ENCODE data around the gene FGFR4.

Gene FGFR4

GRCh38 chr5:177116631-177117373, 30.1 kb downstream of the FGFR4 start:
- Histone ChIP-seq H3K27me3 (ENCODE audit: insufficient read depth, insufficient read length) (no peaks in the 10 kb centered on the region), H3K9me3 (ENCODE audit: insufficient read depth, low read length) (no peaks in the 10 kb centered on the region)
- DNase-seq (ENCODE audit: low read depth, low spot score) = no peak

GRCh38 chr5:177117441-177118045, 30.8 kb downstream of the FGFR4 start:
- no peaks in the 10 kb centered on the region for H3K4me1 ChIP-seq (ENCODE audit: insufficient read depth, insufficient read length)
- no peaks in the 10 kb centered on the region for H3K9me3 ChIP-seq (ENCODE audit: insufficient read depth, low read length)
- no peak for DNase-seq (ENCODE audit: low read depth, low spot score)
- H3K36me3 ChIP-seq (ENCODE audit: insufficient read depth, insufficient read length, low read length) = no peaks in the 10 kb centered on the region
- H3K27me3 ChIP-seq (ENCODE audit: insufficient read depth, insufficient read length) = no peaks in the 10 kb centered on the region
- TF ChIP-seq ZNF274 (IDR thresholded peaks at IDR 0.05; ENCODE audit: low read depth, low read length) = no peak
- no peak for TF ChIP-seq YY1 (IDR thresholded peaks at IDR 0.05; ENCODE audit: insufficient read depth, insufficient read length)
- no peak for TF ChIP-seq SUZ12 (IDR thresholded peaks at IDR 0.05; ENCODE audit: extremely low read depth, insufficient read depth, insufficient read length)
- no peak overlapping the region for H3K4me3 ChIP-seq (ENCODE audit: insufficient read length, low read depth)
- no peak overlapping the region for H3K9ac ChIP-seq (ENCODE audit: insufficient read length, low read depth)

More at GRCh38 chr5:177116631-177117373, 30.1 kb downstream of the FGFR4 start:
- TF ChIP-seq SUZ12 (IDR thresholded peaks at IDR 0.05; ENCODE audit: extremely low read depth, insufficient read depth, insufficient read length) (no peak), ZNF274 (IDR thresholded peaks at IDR 0.05; ENCODE audit: low read depth, low read length) (no peak), YY1 (IDR thresholded peaks at IDR 0.05; ENCODE audit: insufficient read depth, insufficient read length) (no peak)
- H3K9ac ChIP-seq (ENCODE audit: insufficient read length, low read depth) = no peak overlapping the region
- H3K4me3 ChIP-seq (ENCODE audit: insufficient read length, low read depth) = no peak overlapping the region
- no peaks in the 10 kb centered on the region for H3K4me1 ChIP-seq (ENCODE audit: insufficient read depth, insufficient read length)
- H3K36me3 ChIP-seq (ENCODE audit: insufficient read depth, insufficient read length, low read length) = no peaks in the 10 kb centered on the region

GRCh38 chr5:177122566-177122965, 35.9 kb downstream of the FGFR4 start:
- H3K36me3 ChIP-seq (ENCODE audit: insufficient read depth, insufficient read length, low read length) = no peaks in the 10 kb centered on the region
- H3K4me1 ChIP-seq (ENCODE audit: insufficient read depth, insufficient read length) = no peaks in the 10 kb centered on the region
- H3K9me3 ChIP-seq (ENCODE audit: insufficient read depth, low read length) = no peaks in the 10 kb centered on the region
- TF ChIP-seq ZNF274 (IDR thresholded peaks at IDR 0.05; ENCODE audit: low read depth, low read length) (no peak), YY1 (IDR thresholded peaks at IDR 0.05; ENCODE audit: insufficient read depth, insufficient read length) (no peak), SUZ12 (IDR thresholded peaks at IDR 0.05; ENCODE audit: extremely low read depth, insufficient read depth, insufficient read length) (no peak)
- no peaks in the 10 kb centered on the region for H3K27me3 ChIP-seq (ENCODE audit: insufficient read depth, insufficient read length)
- H3K4me3 ChIP-seq (ENCODE audit: insufficient read length, low read depth) = no peak overlapping the region
- H3K9ac ChIP-seq (ENCODE audit: insufficient read length, low read depth) = no peak overlapping the region
- DNase-seq (ENCODE audit: low read depth, low spot score) = no peak

- Histone ChIP-seq H3K27me3 (ENCODE audit: insufficient read depth, insufficient read length) (no peaks in the 10 kb centered on the region), H3K4me1 (ENCODE audit: insufficient read depth, insufficient read length) (no peaks in the 10 kb centered on the region), H3K36me3 (ENCODE audit: insufficient read depth, insufficient read length, low read length) (no peaks in the 10 kb centered on the region), H3K9ac (ENCODE audit: insufficient read length, low read depth) (no peak overlapping the region), H3K4me3 (ENCODE audit: insufficient read length, low read depth) (no peak overlapping the region), H3K9me3 (ENCODE audit: insufficient read depth, low read length) (no peaks in the 10 kb centered on the region)
- no peak for TF ChIP-seq ZNF274 (IDR thresholded peaks at IDR 0.05; ENCODE audit: low read depth, low read length)
- TF ChIP-seq SUZ12 (IDR thresholded peaks at IDR 0.05; ENCODE audit: extremely low read depth, insufficient read depth, insufficient read length) = no peak
- TF ChIP-seq YY1 (IDR thresholded peaks at IDR 0.05; ENCODE audit: insufficient read depth, insufficient read length) = no peak
- DNase-seq (ENCODE audit: low read depth, low spot score) = no peak
Observed at GRCh38 chr5:177123789-177124485, 37.2 kb downstream of the FGFR4 start.

GRCh38 chr5:177124486-177124991, 37.8 kb downstream of the FGFR4 start:
- no peak overlapping the region for H3K4me3 ChIP-seq (ENCODE audit: insufficient read length, low read depth)
- H3K27me3 ChIP-seq (ENCODE audit: insufficient read depth, insufficient read length) = no peaks in the 10 kb centered on the region
- H3K36me3 ChIP-seq (ENCODE audit: insufficient read depth, insufficient read length, low read length) = no peaks in the 10 kb centered on the region
- TF ChIP-seq ZNF274 (IDR thresholded peaks at IDR 0.05; ENCODE audit: low read depth, low read length) = no peak
- TF ChIP-seq YY1 (IDR thresholded peaks at IDR 0.05; ENCODE audit: insufficient read depth, insufficient read length) = no peak
- TF ChIP-seq SUZ12 (IDR thresholded peaks at IDR 0.05; ENCODE audit: extremely low read depth, insufficient read depth, insufficient read length) = no peak
- peaks cover 2% of the 10 kb centered on the region for H3K4me1 ChIP-seq (ENCODE audit: insufficient read depth, insufficient read length)
- DNase-seq (ENCODE audit: low read depth, low spot score) = no peak
- H3K9me3 ChIP-seq (ENCODE audit: insufficient read depth, low read length) = no peaks in the 10 kb centered on the region
- H3K9ac ChIP-seq (ENCODE audit: insufficient read length, low read depth) = no peak overlapping the region

- DNase-seq (ENCODE audit: low read depth, low spot score) = no peak
- Histone ChIP-seq H3K4me1 (ENCODE audit: insufficient read depth, insufficient read length) (peaks cover 17% of the 10 kb centered on the region), H3K9ac (ENCODE audit: insufficient read length, low read depth) (no peak overlapping the region), H3K36me3 (ENCODE audit: insufficient read depth, insufficient read length, low read length) (no peaks in the 10 kb centered on the region), H3K9me3 (ENCODE audit: insufficient read depth, low read length) (no peaks in the 10 kb centered on the region), H3K27me3 (ENCODE audit: insufficient read depth, insufficient read length) (no peaks in the 10 kb centered on the region), H3K4me3 (ENCODE audit: insufficient read length, low read depth) (no peak overlapping the region)
- TF ChIP-seq SUZ12 (IDR thresholded peaks at IDR 0.05; ENCODE audit: extremely low read depth, insufficient read depth, insufficient read length) (no peak), ZNF274 (IDR thresholded peaks at IDR 0.05; ENCODE audit: low read depth, low read length) (no peak), YY1 (IDR thresholded peaks at IDR 0.05; ENCODE audit: insufficient read depth, insufficient read length) (no peak)
Observed at GRCh38 chr5:177126771-177127170, 40.1 kb downstream of the FGFR4 start.

GRCh38 chr5:177128551-177128981, 41.9 kb downstream of the FGFR4 start:
- H3K9ac ChIP-seq (ENCODE audit: insufficient read length, low read depth) = no peak overlapping the region
- no peaks in the 10 kb centered on the region for H3K9me3 ChIP-seq (ENCODE audit: insufficient read depth, low read length)
- H3K4me3 ChIP-seq (ENCODE audit: insufficient read length, low read depth) = no peak overlapping the region
- no peak for DNase-seq (ENCODE audit: low read depth, low spot score)
- no peaks in the 10 kb centered on the region for H3K36me3 ChIP-seq (ENCODE audit: insufficient read depth, insufficient read length, low read length)
- H3K27me3 ChIP-seq (ENCODE audit: insufficient read depth, insufficient read length) = no peaks in the 10 kb centered on the region
- TF ChIP-seq SUZ12 (IDR thresholded peaks at IDR 0.05; ENCODE audit: extremely low read depth, insufficient read depth, insufficient read length) = no peak
- no peak for TF ChIP-seq YY1 (IDR thresholded peaks at IDR 0.05; ENCODE audit: insufficient read depth, insufficient read length)
- no peak for TF ChIP-seq ZNF274 (IDR thresholded peaks at IDR 0.05; ENCODE audit: low read depth, low read length)
- peaks cover 17% of the 10 kb centered on the region for H3K4me1 ChIP-seq (ENCODE audit: insufficient read depth, insufficient read length)

Data from NT2/D1 (cell line).